Hair follicular keratinocyte (primary cell): ENCODE results near the gene DPP4. TPM values are rescaled to one million over a fixed set of nuclear protein-coding genes. Genes with fewer than 3 reads are reported as not detected.

Source experiments
- total RNA-seq: library from RNA; depleted of rRNA; stranded (reverse); fragments of >200 nt; gene quantifications from 2 replicates; pipeline ENCODE4 v1.2.3, GENCODE V29; 2015

The DPP4 gene
- 0.27 and 1.8 TPM in 2 replicates for total RNA-seq

GRCh38 chr2:162073888-162074631 lies at the start of gene DPP4:
Gene DPP4 (minus strand): TSS chr2:162074215. CDS start chr2:162073981, 234 bp downstream.

Other genes with a start within 250 kb of the DPP4 start
- not detected in 2 replicates for gene GCG, start 78.0 kb upstream of the DPP4 start, total RNA-seq
- 8.5 and 20.7 TPM in 2 replicates for gene FAP, start 169.2 kb upstream of the DPP4 start, total RNA-seq
- 4.8 and 8.3 TPM in 2 replicates for gene IFIH1, start 244.5 kb upstream of the DPP4 start, total RNA-seq